Muscle of leg (tissue), 11 donors: Measurements from ENCODE around the gene AKT1S1. TPM values are rescaled to one million over a fixed set of nuclear protein-coding genes. Genes with fewer than 3 reads are reported as not detected.
A peak's percentile ranks its signal among the peaks of the same experiment; 100 is the strongest.

Experiments
- DNase-seq: peaks from one replicate; pipeline ENCODE4 v3.0.0; 2013
- H3K27ac ChIP-seq: one replicate; pipeline ENCODE4 v1.5.1; 2013; ENCODE audit warnings: mild to moderate bottlenecking, low read length, control low read depth
- H3K27me3 ChIP-seq: one replicate; pipeline ENCODE4 v1.6.1; 2013; ENCODE audit warnings: low read length; ENCODE audit not compliant: control insufficient read depth, insufficient read depth
- H3K36me3 ChIP-seq: one replicate; pipeline ENCODE4 v1.6.1; 2013; ENCODE audit warnings: low read length; ENCODE audit not compliant: control insufficient read depth, insufficient read depth
- H3K4me1 ChIP-seq: one replicate; pipeline ENCODE4 v1.6.1; 2013; ENCODE audit warnings: low read length; ENCODE audit not compliant: control insufficient read depth, insufficient read depth
- H3K4me3 ChIP-seq: one replicate; pipeline ENCODE4 v1.5.1; 2013; ENCODE audit warnings: low read length, control low read depth
- H3K9me3 ChIP-seq: replicated peaks from 2 replicates; pipeline ENCODE4 v1.6.1; 2013; ENCODE audit warnings: low read depth, low read length; ENCODE audit not compliant: control insufficient read depth
- WGBS: methylation state at CpG from one replicate; pipeline ENCODE4 v1.1.5; 2013; ENCODE audit warnings: missing lambda C conversion rate; ENCODE audit not compliant: insufficient coverage; 5-methylcytosine and 5-hydroxymethylcytosine counted together
- polyA plus RNA-seq, 8 donors: library from polyadenylated mRNA; unstranded; fragments of 120-200 nt; gene quantifications; one replicate each; pipeline versions ENCODE4 v1.2.1 to v1.2.3, GENCODE V29; 2013; ENCODE audit warnings: inconsistent platforms in 1 of 8, low replicate concordance in 1 of 8; ENCODE audit not compliant: insufficient read length in 8 of 8, insufficient read depth in 1 of 8
- total RNA-seq: library from RNA; stranded (reverse); fragments of 120-200 nt; gene quantifications from one replicate; pipeline ENCODE4 v1.2.4, GENCODE V29; 2013

The AKT1S1 gene
- total and polyA plus RNA-seq, 9 donors = 6.7 to 42.3 (median 40.1) TPM

DNA sequence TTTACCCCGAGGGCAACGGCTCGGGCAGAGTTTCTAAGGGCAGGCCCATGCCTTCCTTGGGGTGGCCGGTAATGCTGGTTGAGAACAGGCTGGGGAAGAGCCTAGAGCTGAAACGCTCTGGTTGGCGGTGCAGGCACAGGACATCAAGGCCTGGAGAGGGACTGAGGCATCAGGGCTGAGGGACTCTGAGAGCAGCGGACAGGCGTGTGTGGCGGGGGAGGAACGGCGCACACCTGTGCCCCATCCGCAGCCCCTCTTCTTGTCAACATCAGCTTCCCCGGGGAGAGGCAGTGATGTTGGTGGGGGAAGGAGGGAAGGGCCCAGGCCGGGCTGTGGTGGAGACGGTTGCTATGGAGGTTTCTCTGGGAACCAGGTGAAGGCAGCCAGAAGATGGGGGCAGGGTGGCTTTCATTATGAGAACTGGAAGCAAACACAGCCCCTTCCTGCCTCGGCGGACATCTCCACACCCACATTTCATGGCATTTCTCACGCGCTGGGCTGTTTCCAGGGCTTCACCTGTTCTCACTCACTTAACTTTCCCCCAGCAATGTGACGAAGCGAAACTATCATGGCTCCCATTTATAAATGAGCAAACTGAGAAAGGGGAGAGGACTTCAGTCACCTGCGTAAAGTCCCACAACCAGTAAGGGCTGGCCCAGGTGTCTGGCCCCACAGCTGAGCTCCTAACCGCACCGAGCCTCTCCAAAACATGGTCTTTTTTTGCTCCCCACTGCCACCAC, 43.6 kb upstream of the AKT1S1 start:
- DNase-seq = no peak
- peaks cover 34% of the 10 kb centered on the region for H3K4me1 ChIP-seq
- no peaks in the 10 kb centered on the region for H3K9me3 ChIP-seq
- no peak overlapping the region for H3K27ac ChIP-seq
- 93% methylated on average over 17 of the region's 24 CpGs for WGBS
- no peak overlapping the region for H3K4me3 ChIP-seq
- peaks cover 69% of the 10 kb centered on the region for H3K36me3 ChIP-seq
- no peaks in the 10 kb centered on the region for H3K27me3 ChIP-seq

DNA sequence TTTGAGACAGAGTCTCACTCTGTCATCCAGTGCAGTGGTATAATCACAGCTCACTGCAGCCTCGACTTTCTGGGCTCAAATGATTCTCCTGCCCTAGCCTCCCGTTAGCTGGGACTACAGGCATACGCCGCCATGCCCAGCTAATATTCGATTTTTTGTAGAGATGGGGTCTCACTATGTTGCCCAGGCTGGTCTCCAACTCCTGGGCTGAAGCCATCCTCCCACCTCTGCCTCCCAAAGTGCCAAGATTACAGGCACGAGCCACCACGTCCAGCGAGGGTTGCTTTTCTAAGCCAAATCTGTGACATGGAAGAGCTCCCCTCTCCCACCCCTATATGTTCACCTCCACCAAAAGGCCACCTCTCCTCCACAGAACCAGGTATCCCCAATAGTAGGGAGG, 40.9 kb upstream of the AKT1S1 start:
- H3K4me1 ChIP-seq = peaks cover 15% of the 10 kb centered on the region
- H3K4me3 ChIP-seq = no peak overlapping the region
- no peaks in the 10 kb centered on the region for H3K27me3 ChIP-seq
- peaks cover 5% of the 10 kb centered on the region for H3K9me3 ChIP-seq
- no peak for DNase-seq
- 100% methylated on average over 3 of the region's 8 CpGs for WGBS
- no peak overlapping the region for H3K27ac ChIP-seq
- peaks cover 69% of the 10 kb centered on the region for H3K36me3 ChIP-seq

DNA sequence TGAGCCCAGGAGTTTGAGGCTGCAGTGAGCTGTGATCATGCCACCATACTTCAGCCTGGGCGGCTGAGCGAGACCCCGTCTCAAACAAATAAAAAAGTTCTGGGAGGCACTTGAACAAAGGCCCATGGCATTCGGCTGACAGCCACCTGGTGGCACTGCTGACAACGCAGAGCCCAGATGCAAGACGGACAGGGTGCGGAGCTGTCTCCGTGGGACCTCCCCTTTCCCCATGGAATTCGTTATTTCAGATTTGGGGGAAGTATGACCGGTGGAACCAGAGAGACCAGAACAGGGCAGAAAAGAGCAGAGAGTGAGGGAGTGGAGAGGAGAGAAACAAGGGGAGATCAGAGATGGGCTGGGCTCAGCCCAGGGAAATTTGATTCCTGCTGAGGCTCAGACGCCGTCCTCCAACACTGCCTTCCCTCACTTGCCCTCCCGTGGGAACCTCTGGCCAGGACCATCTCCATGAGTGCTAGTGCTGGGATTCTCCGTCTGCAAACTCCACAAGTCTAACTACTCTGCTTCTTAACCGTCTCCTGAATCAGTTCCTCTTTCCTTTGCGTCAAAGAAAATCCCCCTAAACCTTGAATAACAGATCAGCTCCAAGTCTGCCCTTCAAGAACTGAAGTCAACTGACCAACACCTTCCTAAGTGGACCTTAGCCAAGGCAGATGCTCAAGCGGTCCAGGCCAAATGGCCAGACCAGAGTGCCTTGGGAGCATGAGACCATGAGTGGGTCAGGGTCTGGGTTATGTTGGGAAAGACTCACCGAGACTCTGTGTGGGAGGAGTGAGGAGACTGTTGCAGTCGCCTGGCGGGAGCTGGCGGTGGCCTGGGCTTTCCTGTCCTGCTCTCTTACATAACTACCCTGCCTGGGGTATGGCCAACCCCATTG, 39.9 kb upstream of the AKT1S1 start:
- no peaks in the 10 kb centered on the region for H3K27me3 ChIP-seq
- peak; percentile 45 for DNase-seq
- H3K9me3 ChIP-seq = peaks cover 5% of the 10 kb centered on the region
- H3K4me1 ChIP-seq = peaks cover 5% of the 10 kb centered on the region
- no peak overlapping the region for H3K27ac ChIP-seq
- peaks cover 67% of the 10 kb centered on the region for H3K36me3 ChIP-seq
- no peak overlapping the region for H3K4me3 ChIP-seq
- 69% methylated on average over 11 of the region's 21 CpGs for WGBS

DNA sequence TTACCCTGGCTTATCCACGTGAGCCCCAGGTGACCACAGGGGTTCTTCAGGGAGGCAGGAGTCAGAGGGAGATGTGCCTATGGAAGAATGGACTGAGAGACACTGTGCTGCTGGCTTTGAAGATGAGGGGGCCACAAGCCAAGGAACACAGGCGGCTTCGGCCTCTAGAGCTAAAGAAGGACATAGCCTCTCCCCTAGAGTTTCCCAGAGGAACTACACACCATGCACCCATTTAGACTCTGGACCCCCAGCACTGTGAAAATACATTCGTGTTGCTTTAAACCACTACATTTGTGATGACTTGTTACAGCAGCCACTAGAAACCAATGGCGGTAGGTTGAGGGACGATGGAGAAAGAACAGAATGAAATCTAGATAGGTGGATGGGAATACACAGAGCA, 38.1 kb upstream of the AKT1S1 start:
- H3K27ac ChIP-seq = no peak overlapping the region
- H3K4me1 ChIP-seq = peaks cover 14% of the 10 kb centered on the region
- DNase-seq = no peak
- H3K36me3 ChIP-seq = peaks cover 58% of the 10 kb centered on the region
- WGBS = 97% methylated on average over 3 of the region's 6 CpGs
- H3K9me3 ChIP-seq = peaks cover 5% of the 10 kb centered on the region
- H3K4me3 ChIP-seq = no peak overlapping the region
- no peaks in the 10 kb centered on the region for H3K27me3 ChIP-seq

DNA sequence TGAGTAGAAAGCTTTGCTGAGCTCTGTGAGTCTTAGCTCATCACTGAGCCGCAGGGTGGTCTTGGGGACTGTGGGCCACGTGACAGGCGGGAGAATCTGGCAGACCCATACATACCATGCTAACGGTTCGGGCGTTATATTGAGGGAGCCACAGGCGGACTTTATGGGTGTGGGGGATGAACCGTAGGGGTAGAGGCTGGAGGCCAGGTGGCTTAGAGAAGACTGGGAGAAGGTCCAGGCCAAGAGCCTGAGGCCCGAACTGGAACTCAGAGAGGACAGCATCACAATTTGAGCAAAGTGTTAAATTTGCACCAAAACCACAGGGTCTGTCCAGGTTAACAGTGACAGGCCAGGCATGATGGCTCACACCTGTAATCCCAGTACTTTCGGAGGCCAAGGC, 36.6 kb upstream of the AKT1S1 start:
- peaks cover 73% of the 10 kb centered on the region for H3K36me3 ChIP-seq
- WGBS = 95% methylated on average over 7 of the region's 10 CpGs
- H3K4me1 ChIP-seq = peaks cover 19% of the 10 kb centered on the region
- no peak for DNase-seq
- no peaks in the 10 kb centered on the region for H3K27me3 ChIP-seq
- no peak overlapping the region for H3K4me3 ChIP-seq
- no peak overlapping the region for H3K27ac ChIP-seq
- H3K9me3 ChIP-seq = peaks cover 5% of the 10 kb centered on the region

DNA sequence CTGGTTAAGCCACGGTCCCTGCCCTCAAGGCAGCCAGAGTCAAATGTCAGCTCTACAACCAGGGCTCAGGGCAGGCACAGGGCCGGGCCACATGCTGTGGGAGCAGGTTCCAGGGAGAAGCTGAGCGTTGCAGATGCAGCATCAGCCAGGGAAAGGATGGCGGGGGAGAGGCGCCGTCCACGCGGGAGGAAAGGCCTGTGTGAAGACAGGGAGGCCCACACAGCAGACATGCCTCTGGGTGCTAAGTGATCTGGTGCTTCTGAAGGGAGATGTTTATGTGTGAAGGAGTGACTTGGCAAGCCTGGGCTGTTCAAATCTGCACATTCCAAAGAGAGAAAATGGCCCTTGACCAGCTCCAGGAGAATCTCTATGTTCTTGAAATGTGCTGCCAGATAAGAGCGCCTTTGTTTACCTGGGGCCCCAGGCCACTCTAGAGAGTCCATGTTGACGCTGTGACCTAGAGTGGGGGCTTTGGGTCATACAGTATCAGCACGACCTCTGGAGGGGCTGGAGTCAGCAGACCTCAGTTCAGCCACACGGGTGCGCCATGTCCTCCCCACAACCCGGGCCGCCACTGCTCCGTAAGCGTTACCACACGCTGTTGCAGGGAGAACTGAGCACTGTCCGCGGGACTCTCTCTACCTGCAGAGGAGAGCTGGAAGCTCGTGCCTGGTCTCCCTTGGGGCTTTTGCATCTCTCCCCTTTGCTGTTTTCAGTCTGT, 36.0 kb upstream of the AKT1S1 start:
- WGBS = 81% methylated on average over 19 of the region's 21 CpGs
- H3K27me3 ChIP-seq = no peaks in the 10 kb centered on the region
- peaks cover 74% of the 10 kb centered on the region for H3K36me3 ChIP-seq
- no peak for DNase-seq
- H3K9me3 ChIP-seq = peaks cover 5% of the 10 kb centered on the region
- H3K4me1 ChIP-seq = peaks cover 19% of the 10 kb centered on the region
- H3K4me3 ChIP-seq = no peak overlapping the region
- no peak overlapping the region for H3K27ac ChIP-seq

DNA sequence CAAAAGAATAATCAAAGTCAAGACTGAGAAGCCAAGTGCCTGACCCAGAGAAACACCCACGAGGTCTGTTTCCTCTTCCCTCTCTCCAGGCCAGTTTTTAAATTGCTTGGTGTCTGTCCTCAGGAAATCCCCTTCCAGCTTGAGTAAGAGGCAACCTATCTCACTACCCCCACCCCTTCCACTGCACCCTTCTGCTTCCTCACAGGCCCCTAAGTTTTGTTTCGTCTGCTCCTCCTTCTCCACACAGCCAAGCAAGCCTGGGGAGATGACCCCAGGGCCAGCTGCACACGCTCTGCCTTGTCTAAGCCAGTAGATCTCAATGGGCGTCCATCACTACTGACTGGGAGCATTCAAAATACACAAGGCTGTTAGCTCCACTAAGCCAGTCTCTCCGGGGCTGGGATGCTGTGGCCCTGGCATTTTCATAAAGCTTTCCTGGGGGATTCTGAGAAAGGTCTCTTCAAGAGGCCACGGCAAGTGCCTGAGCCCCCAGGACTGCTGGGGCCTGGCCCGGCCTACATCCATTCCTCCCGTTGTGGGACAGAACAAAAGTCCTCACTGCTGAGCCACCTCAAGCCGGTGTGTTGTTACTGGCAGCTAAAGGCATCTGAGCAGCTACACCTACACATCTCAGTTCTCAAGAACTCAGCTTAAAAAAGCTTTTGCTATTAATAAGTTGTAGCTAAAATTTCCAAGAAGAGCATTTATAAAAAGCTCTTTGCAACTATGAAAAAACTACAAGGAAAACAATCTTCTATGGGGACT, 34.4 kb upstream of the AKT1S1 start:
- Histone ChIP-seq H3K4me1 (peaks cover 17% of the 10 kb centered on the region), H3K36me3 (peaks cover 76% of the 10 kb centered on the region), H3K27ac (peak overlapping the region; percentile 31), H3K27me3 (no peaks in the 10 kb centered on the region), H3K9me3 (peaks cover 5% of the 10 kb centered on the region), H3K4me3 (no peak overlapping the region)
- peak; percentile 74 for DNase-seq
- WGBS = 51% methylated on average over 6 of the region's 9 CpGs

DNA sequence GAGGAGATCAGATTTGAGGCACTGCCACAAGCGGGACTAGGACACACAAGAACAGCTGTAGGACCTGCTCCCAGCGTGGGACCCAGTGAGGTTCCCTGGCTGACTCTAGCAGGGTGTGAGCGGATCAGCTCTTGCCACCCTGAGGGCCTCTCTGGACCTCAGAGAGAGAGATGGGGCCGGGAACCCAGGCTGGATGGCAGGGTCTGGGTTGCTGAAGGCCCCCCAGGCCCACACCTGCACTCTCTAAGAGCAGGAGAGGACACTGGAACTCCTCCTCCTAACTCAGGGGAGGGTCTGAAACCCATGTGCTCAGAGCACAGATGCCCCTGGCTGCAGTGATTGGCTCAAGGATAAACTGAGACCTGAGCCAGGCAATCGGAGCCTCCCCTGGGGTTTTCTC, 33.0 kb upstream of the AKT1S1 start:
- Histone ChIP-seq H3K36me3 (peaks cover 70% of the 10 kb centered on the region), H3K4me3 (no peak overlapping the region), H3K9me3 (peaks cover under 1% of the 10 kb centered on the region), H3K27ac (no peak overlapping the region), H3K27me3 (no peaks in the 10 kb centered on the region), H3K4me1 (peaks cover 17% of the 10 kb centered on the region)
- DNase-seq = no peak
- WGBS = 79% methylated on average over 3 of the region's 5 CpGs

DNA sequence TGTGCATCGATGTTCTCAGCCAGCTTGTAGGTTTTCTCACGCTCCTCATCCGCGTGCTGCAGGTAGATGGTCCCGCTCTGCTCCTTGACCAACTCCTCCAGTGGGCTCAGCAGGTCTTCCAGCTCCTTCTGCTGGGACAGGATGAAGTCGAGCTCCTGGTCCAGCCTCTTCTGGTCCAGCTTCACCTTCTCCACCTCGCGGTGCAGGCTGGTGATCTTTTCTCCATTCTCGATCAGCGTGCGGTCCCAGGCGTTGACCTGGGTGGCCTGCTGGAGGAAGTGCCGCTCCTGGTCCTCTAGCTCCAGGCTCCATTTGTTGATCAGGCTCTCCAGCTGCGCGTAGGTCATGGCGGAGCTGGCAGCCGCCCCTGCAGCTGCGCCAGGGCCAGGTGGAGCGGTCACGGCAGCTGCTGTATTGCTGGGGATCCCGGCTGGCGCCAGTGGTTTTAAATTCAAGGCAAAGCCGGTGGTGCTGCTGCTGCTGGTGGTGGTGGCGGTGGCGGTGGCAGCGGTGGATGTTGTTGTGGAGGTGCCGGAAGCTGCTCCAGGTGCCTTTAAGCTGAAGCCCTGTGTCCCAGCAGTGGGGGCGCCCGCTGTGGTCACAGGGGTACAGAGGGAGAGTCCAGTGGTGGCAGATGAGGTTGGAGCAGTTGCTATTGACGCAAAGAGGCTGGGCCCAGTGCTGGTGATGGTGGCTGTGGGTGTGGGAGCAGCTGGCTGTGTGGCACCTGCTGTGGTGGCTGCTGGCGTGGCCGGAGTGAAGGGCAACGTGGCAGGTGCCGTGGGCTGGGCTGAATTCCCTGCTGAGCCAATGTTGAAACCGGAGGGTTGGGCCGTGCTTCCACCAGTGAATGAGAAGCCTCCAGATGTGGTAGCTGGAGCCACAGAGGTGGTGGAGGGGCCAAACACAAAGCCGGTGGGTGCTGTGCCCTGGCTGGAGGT, 31.6 kb upstream of the AKT1S1 start:
- H3K27me3 ChIP-seq = no peaks in the 10 kb centered on the region
- no peak for DNase-seq
- H3K36me3 ChIP-seq = peaks cover 58% of the 10 kb centered on the region
- peaks cover 17% of the 10 kb centered on the region for H3K4me1 ChIP-seq
- H3K4me3 ChIP-seq = no peak overlapping the region
- H3K9me3 ChIP-seq = no peaks in the 10 kb centered on the region
- WGBS = 95% methylated on average over 37 of the region's 37 CpGs
- H3K27ac ChIP-seq = no peak overlapping the region
